CD4-positive, alpha-beta T cell treated with Interferon gamma for 1 hour (primary cell): ENCODE data around the gene NDST1.
A peak's percentile ranks its signal among the peaks of the same experiment; 100 is the strongest.

Experiments
- DNase-seq: peaks from one replicate; pipeline ENCODE4 v3.0.0-alpha.2; 2020

NDST1 gene

GRCh38 chr5:150525163-150525562 is 17.2 kb downstream of the NDST1 start:
- DNase-seq = no peak

GRCh38 chr5:150525781-150526180 is 17.9 kb downstream of the NDST1 start:
- no peak for DNase-seq

GRCh38 chr5:150527038-150527437 is 19.1 kb downstream of the NDST1 start:
- no peak for DNase-seq

DNA sequence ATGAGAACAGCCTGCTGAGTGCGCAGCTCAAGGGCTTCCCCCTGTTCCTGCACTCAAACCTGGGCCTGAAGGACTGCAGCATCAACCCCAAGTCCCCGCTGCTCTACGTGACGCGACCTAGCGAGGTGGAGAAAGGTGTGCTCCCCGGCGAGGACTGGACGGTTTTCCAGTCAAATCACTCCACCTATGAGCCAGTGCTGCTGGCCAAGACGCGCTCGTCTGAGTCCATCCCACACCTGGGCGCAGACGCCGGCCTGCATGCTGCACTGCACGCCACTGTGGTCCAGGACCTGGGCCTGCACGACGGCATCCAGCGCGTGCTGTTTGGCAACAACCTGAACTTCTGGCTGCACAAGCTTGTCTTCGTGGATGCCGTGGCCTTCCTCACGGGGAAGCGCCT is 19.9 kb downstream of the NDST1 start:
- no peak for DNase-seq

DNA sequence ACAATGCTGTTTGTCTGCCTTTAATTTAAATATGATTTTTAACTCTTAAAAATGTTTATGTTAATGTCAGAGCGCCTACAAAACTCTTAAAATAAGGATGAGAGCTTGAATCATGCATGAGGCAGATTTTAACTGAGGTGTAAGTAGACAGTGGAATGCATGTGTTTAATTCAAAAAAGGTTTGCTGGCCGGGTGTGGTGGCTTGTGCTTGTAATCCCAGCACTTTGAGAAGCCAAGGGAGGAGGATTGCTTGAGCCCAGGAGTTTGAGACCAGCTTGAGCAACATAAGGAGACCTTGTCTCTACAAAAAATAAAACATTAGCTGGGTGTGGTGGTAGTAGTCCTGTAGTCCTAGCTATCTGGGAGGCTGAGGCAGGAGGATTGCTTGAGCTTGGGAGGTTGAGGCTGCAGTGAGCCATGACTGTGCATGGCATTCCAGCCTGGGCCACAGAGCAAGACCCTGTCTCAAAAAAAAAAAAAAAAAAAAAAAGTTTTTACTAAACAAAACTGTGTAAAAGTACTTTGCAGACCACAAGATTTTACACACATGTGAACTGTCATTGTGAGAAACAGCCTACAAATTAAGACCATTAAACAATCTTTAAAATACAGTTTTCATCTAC is 21.1 kb downstream of the NDST1 start:
- no peak for DNase-seq

DNA sequence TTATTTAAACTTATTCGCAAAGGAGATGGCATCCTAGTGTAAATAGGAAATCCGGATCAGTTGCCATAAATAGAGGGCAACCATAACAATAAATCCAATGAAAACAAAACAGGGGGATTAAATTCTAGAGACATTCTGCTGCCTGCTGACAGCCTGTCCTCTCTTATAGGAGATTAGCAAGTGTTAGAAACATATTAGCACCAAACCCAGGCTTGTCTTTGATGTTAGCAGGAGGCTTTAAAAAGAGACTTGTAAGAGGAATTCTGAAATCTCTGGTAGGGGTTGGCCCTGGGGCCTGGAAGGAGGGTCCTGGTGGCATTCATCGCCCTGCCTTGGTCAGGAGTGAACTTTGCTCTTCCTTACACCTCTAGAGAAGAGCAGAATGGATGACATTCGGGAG is 21.6 kb downstream of the NDST1 start:
- no peak for DNase-seq

GRCh38 chr5:150530423-150530822 is 22.5 kb downstream of the NDST1 start:
- DNase-seq = no peak

GRCh38 chr5:150530951-150531588 is 23.1 kb downstream of the NDST1 start:
- DNase-seq = no peak

DNA sequence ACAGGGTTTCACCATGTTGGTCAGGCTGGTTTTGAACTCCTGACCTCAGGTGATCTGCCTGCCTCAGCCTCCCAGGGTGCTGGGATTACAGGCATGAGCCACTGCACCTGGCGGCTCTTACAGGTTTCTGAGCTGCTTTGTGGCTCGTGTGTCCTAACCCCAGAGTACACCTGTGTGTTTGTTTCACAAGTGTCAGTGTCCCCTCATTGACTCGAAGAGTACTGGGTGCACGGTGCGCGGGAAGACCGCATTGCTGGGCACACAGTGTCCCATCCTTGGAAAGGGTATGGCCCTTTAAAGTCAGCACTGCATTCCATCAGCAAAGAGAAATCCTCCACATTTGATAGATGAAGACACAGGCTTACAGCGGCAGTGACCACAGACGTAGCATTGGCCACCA is 23.8 kb downstream of the NDST1 start:
- no peak for DNase-seq

- no peak for DNase-seq
Measured at GRCh38 chr5:150532151-150532550, 24.2 kb downstream of the NDST1 start.

DNA sequence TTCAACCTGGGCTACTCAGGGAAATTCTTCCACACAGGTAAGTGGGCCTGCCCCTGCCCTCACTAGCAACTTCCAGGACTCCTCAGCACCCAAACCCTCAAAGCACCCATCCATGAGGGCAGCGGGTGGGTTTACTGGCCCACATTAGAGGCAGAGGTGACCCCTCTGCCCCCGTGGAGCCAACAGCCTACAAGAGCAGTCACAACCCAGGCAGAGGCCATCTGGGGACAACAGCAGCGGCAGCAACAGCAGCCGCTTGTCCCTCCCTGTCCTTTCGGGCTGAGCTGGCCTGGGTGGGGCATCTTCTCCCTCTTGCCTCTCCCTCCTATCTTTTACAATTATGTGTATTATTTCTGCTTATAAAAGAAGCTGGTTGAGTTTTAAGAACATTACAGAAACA is 25.1 kb downstream of the NDST1 start:
- no peak for DNase-seq

- DNase-seq = no peak
Measured at GRCh38 chr5:150534811-150535210, 26.9 kb downstream of the NDST1 start.

DNA sequence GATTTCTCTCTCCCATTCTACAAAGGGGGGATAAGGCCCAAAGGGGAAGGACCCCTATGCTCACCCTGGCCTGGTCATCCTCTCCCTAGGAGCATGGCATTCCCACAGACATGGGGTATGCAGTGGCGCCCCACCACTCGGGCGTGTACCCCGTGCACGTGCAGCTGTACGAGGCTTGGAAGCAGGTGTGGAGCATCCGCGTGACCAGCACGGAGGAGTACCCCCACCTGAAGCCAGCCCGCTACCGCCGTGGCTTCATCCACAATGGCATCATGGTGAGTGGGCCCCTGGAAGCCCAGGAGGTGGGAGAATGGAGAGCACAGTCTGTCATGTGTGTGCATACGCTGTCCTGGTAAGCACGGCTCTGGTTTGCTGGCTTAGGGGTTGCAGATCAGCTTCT is 27.7 kb downstream of the NDST1 start:
- no peak for DNase-seq

- no peak for DNase-seq
Measured at GRCh38 chr5:150538007-150538917, 30.3 kb downstream of the NDST1 start.

DNA sequence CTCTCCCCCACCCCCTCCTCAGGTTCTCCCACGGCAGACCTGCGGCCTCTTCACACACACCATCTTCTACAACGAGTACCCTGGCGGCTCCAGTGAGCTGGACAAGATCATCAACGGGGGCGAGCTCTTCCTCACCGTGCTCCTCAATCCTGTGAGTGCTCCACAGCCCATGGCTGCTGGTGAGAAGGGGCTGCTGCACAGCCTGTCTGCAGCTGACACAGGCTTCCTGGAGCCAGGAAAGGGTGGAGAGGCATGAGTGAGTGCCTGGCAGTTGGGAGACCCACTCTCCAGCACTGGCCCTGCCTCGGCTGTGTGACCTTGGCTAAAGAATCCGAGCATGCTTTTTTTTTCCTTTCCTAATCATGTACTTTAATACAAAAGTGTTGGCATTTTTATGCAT is 31.3 kb downstream of the NDST1 start:
- no peak for DNase-seq

- no peak for DNase-seq
Measured at GRCh38 chr5:150540042-150540441, 32.1 kb downstream of the NDST1 start.

GRCh38 chr5:150540615-150541396 is 32.9 kb downstream of the NDST1 start:
- no peak for DNase-seq

- no peak for DNase-seq
Measured at GRCh38 chr5:150541397-150541675, 33.4 kb downstream of the NDST1 start.

DNA sequence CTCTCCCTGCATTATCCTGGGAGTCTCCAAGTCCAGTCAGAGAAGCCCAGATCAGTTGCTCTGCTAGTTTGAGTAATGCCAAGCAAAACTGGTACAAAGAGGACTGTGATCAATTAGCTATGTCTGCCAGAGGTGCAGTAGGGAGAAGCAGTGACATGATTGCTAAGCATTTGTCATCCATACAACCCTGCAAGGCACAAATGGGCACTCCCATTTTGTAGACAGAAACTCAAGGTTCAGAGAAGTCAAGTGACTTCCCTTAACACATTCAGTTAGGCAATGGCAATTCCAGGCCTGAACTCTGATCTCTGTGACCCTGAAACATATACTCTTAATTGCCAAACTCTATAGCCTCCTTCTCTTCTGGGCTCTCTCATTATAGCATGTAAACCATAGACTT is 34.0 kb downstream of the NDST1 start:
- no peak for DNase-seq

- no peak for DNase-seq
Measured at GRCh38 chr5:150542933-150543445, 35.1 kb downstream of the NDST1 start.

GRCh38 chr5:150544611-150545219 is 36.8 kb downstream of the NDST1 start:
- peak; percentile 60 for DNase-seq

GRCh38 chr5:150545246-150545645 is 37.3 kb downstream of the NDST1 start:
- DNase-seq = no peak

- no peak for DNase-seq
Measured at GRCh38 chr5:150548123-150548522, 40.2 kb downstream of the NDST1 start.
